ENCODE measurements around the gene KRT38. TPM values are rescaled to one million over a fixed set of nuclear protein-coding genes. Genes with fewer than 3 reads are reported as not detected.
A peak's percentile ranks its signal among the peaks of the same experiment; 100 is the strongest.

KRT38 gene
- total RNA-seq, 2 donors from 2014 or later = not detected

DNA sequence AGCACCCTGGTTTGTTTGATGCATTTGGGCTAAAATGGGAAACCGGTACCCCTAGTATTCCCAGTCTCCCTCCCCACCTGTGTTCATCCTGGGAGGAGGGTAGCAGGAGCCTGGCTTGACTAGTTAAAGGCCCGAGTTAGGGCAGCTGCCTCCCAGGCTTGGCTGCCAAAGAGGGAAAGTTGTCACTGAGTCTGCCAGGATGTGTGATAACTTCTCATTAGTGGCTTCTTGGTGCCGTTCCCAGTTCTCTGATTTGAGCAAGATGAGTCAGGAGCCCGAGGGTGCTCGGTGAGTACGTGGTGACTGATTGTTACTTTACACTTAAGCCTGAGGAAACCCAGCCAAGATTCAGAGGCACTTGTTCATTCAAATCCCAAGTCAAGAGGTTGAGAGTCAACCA is 23.9 kb upstream of the KRT38 start:
- Histone ChIP-seq H3K4me1 (replicated peaks) (no peaks in the 10 kb centered on the region), H3K36me3 (no peaks in the 10 kb centered on the region), H3K4me3 (no peak overlapping the region), H3K27me3 (replicated peaks; ENCODE audit: insufficient read depth) (no peaks in the 10 kb centered on the region), H3K9me3 (no peaks in the 10 kb centered on the region), H3K27ac (no peak overlapping the region)
- peak; percentile 85 for TF ChIP-seq POLR2AphosphoS5 (IDR thresholded peaks at IDR 0.05)
- TF ChIP-seq POLR2A (IDR thresholded peaks at IDR 0.05) = no peak
- DNase-seq (ENCODE audit: low spot score) = peak; percentile 87
- WGBS = 11% methylated on average over 6 of the region's 6 CpGs
- intact Hi-C loops (cut with DNase I) = loop anchor here (5.0 kb wide), 1 partner anchor 43 kb away; the partner anchor contains the start of gene KRT13

DNA sequence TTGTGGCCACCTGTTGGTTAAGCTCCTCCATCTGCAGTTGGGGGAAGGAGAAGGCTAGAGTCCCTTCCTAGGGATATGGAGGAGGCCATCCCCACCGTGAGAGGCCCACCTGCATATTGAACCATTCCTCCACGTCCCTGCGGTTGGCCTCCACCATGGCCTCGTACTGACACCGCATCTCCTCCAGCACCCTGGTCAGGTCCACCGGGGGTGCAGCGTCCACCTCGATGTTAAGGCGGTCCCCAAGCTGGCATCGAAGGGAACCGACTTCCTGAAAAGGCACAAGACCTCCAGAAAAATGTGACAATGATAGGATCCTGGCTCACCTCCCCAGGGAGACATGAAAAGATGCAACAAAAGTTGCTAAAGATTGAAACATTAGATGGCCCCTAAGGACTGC is 23.4 kb upstream of the KRT38 start:
- Histone ChIP-seq H3K27me3 (replicated peaks; ENCODE audit: insufficient read depth) (no peaks in the 10 kb centered on the region), H3K27ac (no peak overlapping the region), H3K4me1 (replicated peaks) (no peaks in the 10 kb centered on the region), H3K36me3 (no peaks in the 10 kb centered on the region), H3K4me3 (no peak overlapping the region), H3K9me3 (no peaks in the 10 kb centered on the region)
- TF ChIP-seq POLR2AphosphoS5 (IDR thresholded peaks at IDR 0.05) = no peak
- TF ChIP-seq, protein P1, sequence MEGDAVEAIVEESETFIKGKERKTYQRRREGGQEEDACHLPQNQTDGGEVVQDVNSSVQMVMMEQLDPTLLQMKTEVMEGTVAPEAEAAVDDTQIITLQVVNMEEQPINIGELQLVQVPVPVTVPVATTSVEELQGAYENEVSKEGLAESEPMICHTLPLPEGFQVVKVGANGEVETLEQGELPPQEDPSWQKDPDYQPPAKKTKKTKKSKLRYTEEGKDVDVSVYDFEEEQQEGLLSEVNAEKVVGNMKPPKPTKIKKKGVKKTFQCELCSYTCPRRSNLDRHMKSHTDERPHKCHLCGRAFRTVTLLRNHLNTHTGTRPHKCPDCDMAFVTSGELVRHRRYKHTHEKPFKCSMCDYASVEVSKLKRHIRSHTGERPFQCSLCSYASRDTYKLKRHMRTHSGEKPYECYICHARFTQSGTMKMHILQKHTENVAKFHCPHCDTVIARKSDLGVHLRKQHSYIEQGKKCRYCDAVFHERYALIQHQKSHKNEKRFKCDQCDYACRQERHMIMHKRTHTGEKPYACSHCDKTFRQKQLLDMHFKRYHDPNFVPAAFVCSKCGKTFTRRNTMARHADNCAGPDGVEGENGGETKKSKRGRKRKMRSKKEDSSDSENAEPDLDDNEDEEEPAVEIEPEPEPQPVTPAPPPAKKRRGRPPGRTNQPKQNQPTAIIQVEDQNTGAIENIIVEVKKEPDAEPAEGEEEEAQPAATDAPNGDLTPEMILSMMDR (IDR thresholded peaks at IDR 0.05) = no peak
- 82% methylated on average over 11 of the region's 11 CpGs for WGBS
- no peak for DNase-seq (ENCODE audit: low spot score)
- intact Hi-C loops (cut with DNase I) = loop anchor here (5.0 kb wide), 1 partner anchor 43 kb away; the partner anchor contains the start of gene KRT13

DNA sequence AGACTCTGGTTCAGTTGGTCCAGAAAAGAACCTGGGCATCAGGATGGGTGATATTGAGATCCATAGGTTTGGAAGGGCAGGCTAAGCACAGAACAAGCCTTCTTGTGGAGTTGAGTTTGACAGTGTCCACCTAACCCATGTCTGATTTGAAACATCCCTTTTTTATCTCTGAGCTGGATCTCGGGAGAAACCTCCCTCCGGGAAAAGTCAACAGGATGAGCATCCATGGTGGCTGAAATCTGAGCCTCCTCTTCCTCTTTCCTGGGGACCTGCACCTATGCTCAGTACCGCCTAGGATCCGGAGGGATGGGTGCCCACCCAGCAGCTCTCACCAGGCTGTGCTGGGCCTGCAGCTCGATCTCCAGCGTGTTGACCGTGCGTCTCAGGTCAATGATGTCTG is 23.0 kb upstream of the KRT38 start:
- no peaks in the 10 kb centered on the region for H3K9me3 ChIP-seq
- H3K4me1 ChIP-seq (replicated peaks) = no peaks in the 10 kb centered on the region
- TF ChIP-seq POLR2A (IDR thresholded peaks at IDR 0.05) = no peak
- no peak for TF ChIP-seq POLR2AphosphoS5 (IDR thresholded peaks at IDR 0.05)
- TF ChIP-seq, protein P1 (IDR thresholded peaks at IDR 0.05) = no peak
- H3K4me3 ChIP-seq = no peak overlapping the region
- no peaks in the 10 kb centered on the region for H3K36me3 ChIP-seq
- H3K27ac ChIP-seq = no peak overlapping the region
- no peaks in the 10 kb centered on the region for H3K27me3 ChIP-seq (replicated peaks; ENCODE audit: insufficient read depth)
- DNase-seq (ENCODE audit: low spot score) = no peak
- intact Hi-C loops (cut with DNase I) = loop anchor here (5.0 kb wide), 1 partner anchor 44 kb away; the partner anchor contains the start of gene KRT13
- 96% methylated on average over 8 of the region's 8 CpGs for WGBS

DNA sequence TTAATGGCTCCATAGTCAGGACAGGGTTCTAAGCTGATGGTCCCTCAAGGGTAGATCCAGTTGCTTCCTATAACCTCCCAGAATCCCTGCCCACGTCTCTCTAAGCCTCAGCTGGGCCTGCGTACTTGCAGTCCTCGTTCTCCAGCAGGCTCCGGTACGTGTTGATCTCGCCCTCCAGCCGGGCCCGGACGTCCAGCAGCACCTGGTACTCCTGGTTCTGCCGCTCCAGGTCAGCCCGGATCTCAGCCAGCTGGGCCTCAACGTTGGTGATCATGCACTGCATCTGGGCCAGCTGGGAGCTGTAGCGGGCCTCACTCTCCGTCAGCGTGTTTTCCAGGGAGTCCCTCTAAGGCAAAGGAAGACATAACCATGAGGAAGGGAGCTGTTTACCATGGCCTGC is 21.9 kb upstream of the KRT38 start:
- 71% methylated on average over 15 of the region's 15 CpGs for WGBS
- intact Hi-C loops (cut with DNase I) = loop anchor here (5.0 kb wide), 1 partner anchor 45 kb away; the partner anchor contains the start of gene KRT13
- no peak overlapping the region for H3K4me3 ChIP-seq
- no peak for DNase-seq (ENCODE audit: low spot score)
- no peaks in the 10 kb centered on the region for H3K36me3 ChIP-seq
- H3K27ac ChIP-seq = no peak overlapping the region
- no peaks in the 10 kb centered on the region for H3K4me1 ChIP-seq (replicated peaks)
- no peaks in the 10 kb centered on the region for H3K9me3 ChIP-seq
- no peaks in the 10 kb centered on the region for H3K27me3 ChIP-seq (replicated peaks; ENCODE audit: insufficient read depth)
- TF ChIP-seq POLR2A (IDR thresholded peaks at IDR 0.05) = no peak
- TF ChIP-seq, protein P1 (IDR thresholded peaks at IDR 0.05) = no peak
- no peak for TF ChIP-seq POLR2AphosphoS5 (IDR thresholded peaks at IDR 0.05)

DNA sequence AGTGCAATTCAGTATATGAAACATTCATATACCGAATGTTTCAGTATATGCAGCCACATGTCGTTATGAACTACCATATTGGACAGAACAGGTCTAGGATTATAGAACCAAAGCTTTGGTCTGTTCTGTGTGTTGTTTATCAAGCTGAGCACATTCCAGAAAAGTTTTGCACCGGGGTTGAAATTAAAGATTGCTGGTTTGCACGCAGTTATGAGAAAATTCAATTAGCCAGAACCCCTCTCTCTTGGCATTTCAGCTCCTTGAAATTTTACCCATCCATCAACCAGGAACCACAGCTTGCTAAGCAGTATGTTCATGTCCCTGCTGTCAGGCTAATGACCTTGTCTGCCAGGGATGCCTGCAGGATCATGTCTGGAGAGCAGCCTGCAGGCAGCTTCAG is 16.9 kb upstream of the KRT38 start:
- Histone ChIP-seq H3K9me3 (no peaks in the 10 kb centered on the region), H3K36me3 (no peaks in the 10 kb centered on the region), H3K27me3 (replicated peaks; ENCODE audit: insufficient read depth) (no peaks in the 10 kb centered on the region), H3K4me1 (replicated peaks) (no peaks in the 10 kb centered on the region), H3K4me3 (no peak overlapping the region), H3K27ac (no peak overlapping the region)
- WGBS = 64% methylated on average over 4 of the region's 4 CpGs
- TF ChIP-seq POLR2A (IDR thresholded peaks at IDR 0.05) = no peak
- TF ChIP-seq, protein P1 (IDR thresholded peaks at IDR 0.05) = no peak
- TF ChIP-seq POLR2AphosphoS5 (IDR thresholded peaks at IDR 0.05) = no peak
- intact Hi-C loops (cut with DNase I) = no loop called here
- no peak for DNase-seq (ENCODE audit: low spot score)
